GM12801 (cell line): ENCODE results near the gene HIVEP1.

Source experiments
- CTCF ChIP-seq: IDR thresholded peaks from one replicate; pipeline ENCODE4 v1.5.1; 2011; ENCODE audit warnings: control low read depth; ENCODE audit not compliant: insufficient read length; ENCODE audit errors: extremely low read depth

HIVEP1 gene

GRCh38 chr6:12037798-12038197 is 25.7 kb downstream of the HIVEP1 start:
- TF ChIP-seq CTCF, result no peak

- no peak for TF ChIP-seq CTCF
Measured at GRCh38 chr6:12039540-12040459, 27.7 kb downstream of the HIVEP1 start.

GRCh38 chr6:12047304-12047703 is 35.2 kb downstream of the HIVEP1 start:
- no peak for TF ChIP-seq CTCF

- no peak for TF ChIP-seq CTCF
Measured at GRCh38 chr6:12047792-12048432, 35.8 kb downstream of the HIVEP1 start.

GRCh38 chr6:12048609-12049008 is 36.5 kb downstream of the HIVEP1 start:
- no peak for TF ChIP-seq CTCF

- no peak for TF ChIP-seq CTCF
Measured at GRCh38 chr6:12049165-12049564, 37.1 kb downstream of the HIVEP1 start.

GRCh38 chr6:12051861-12052368 is 39.8 kb downstream of the HIVEP1 start:
- no peak for TF ChIP-seq CTCF
